ENCODE results near the gene C12orf42. TPM values are rescaled to one million over a fixed set of nuclear protein-coding genes. Genes with fewer than 3 reads are reported as not detected.

C12orf42 gene
- total and polyA plus RNA-seq, 2 of the 4 experiments (the other 2 are of a cell fraction), result not detected

DNA sequence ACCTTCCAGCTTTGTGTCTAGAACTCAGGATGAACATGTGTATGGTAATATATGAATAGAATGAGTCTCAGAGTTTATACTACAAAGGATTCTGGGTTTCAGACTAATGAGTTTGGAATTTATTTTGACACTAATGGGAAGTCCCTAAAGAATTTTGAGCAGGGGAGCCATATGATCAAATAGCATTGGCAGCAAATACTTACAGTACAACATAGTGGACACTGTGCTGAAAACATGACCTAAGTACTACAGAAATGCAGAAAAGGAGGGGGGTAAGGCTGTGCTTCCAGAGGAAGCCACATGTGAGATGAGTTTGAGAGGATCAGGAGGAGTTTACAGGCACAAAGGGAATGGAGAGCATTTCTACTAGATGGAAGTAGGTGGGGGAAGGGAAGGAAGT, 225.8 kb downstream of the C12orf42 start:
- dilution Hi-C loops (cut with HindIII; ENCODE audit: low sequenced_read_pairs, unreplicated experiment) (no loop called here), in situ Hi-C loops (cut with MboI; ENCODE audit: low sequenced_read_pairs) (no loop called here), intact Hi-C loops (cut with micrococcal nuclease) (no loop called here)
- no peak for TF ChIP-seq CTCF (conservative IDR thresholded peaks at IDR 0.05; ENCODE audit: low read depth, low read length)
- no peak for TF ChIP-seq USF2 (IDR thresholded peaks at IDR 0.05; ENCODE audit: low read depth, low read length)
- no peak for TF ChIP-seq SMC3 (IDR thresholded peaks at IDR 0.05; ENCODE audit: low read depth, low read length)
- TF ChIP-seq FOS (IDR thresholded peaks at IDR 0.05; ENCODE audit: low read depth, low read length), result no peak
- no peak for TF ChIP-seq MXI1 (IDR thresholded peaks at IDR 0.05; ENCODE audit: borderline replicate concordance, low read depth, low read length)
- no peak for TF ChIP-seq RFX5 (IDR thresholded peaks at IDR 0.05; ENCODE audit: low read depth, low read length)
- TF ChIP-seq POLR2A (IDR thresholded peaks at IDR 0.05; ENCODE audit: low read depth, low read length), result no peak
- POLR2A ChIA-PET (ENCODE audit: unreplicated experiment), result no interaction called here
- no peak overlapping the region for H2AK5ac ChIP-seq (ENCODE audit: low read depth, low read length)
- no peak overlapping the region for H3K56ac ChIP-seq (ENCODE audit: extremely low read depth, insufficient read depth, low read length)
- ATAC-seq (ENCODE audit: low read depth), result no peak
- H3K4ac ChIP-seq (ENCODE audit: low read depth, low read length), result no peak overlapping the region
- H2AK9ac ChIP-seq (replicated peaks; ENCODE audit: low read depth, low read length, poor library complexity), result no peak overlapping the region
- no peaks in the 10 kb centered on the region for H3K79me1 ChIP-seq (ENCODE audit: low read depth in 1 of 2, low read length in 2 of 2)
- no TSS peak for BruUV-seq (replicated peaks)
- no peaks in the 10 kb centered on the region for H4K20me1 ChIP-seq (ENCODE audit: insufficient read depth, low read length)
- H3K23ac ChIP-seq (ENCODE audit: low read depth, low read length), result no peak overlapping the region
- no peak overlapping the region for H3K4me2 ChIP-seq (ENCODE audit: low read depth, low read length)
- H3K4me3 ChIP-seq (ENCODE audit: insufficient read depth, low read depth, low read length), result no peak overlapping the region
- H2BK5ac ChIP-seq (ENCODE audit: low read depth, low read length, poor library complexity, severe bottlenecking), result no peak overlapping the region
- CTCF ChIA-PET, result no interaction called here
- H3K27ac ChIP-seq (ENCODE audit: insufficient read depth, low read length), result no peak overlapping the region
- H3K27me3 ChIP-seq (ENCODE audit: control insufficient read depth, insufficient read depth, low read length), result no peaks in the 10 kb centered on the region
- H3K18ac ChIP-seq (ENCODE audit: low read depth, low read length), result no peak overlapping the region
- no peak overlapping the region for H4K91ac ChIP-seq (ENCODE audit: insufficient read depth, low read depth, low read length)
- H3K36me3 ChIP-seq (ENCODE audit: control insufficient read depth, insufficient read depth, low read length), result no peaks in the 10 kb centered on the region
- H3K9me3 ChIP-seq (ENCODE audit: control insufficient read depth, insufficient read depth, low read length), result peaks cover 9% of the 10 kb centered on the region; the same call in 1 of the 2 replicates
- H2BK120ac ChIP-seq (ENCODE audit: low read depth, low read length), result no peak overlapping the region
- H3K4me1 ChIP-seq (ENCODE audit: control insufficient read depth, insufficient read depth, low read length), result no peaks in the 10 kb centered on the region
- no peak overlapping the region for H4K5ac ChIP-seq (ENCODE audit: low read depth, low read length)
- H4K8ac ChIP-seq (ENCODE audit: low read depth in 2 of 2, low read length in 2 of 2), result no peak overlapping the region
- H2BK20ac ChIP-seq (ENCODE audit: low read depth, low read length), result no peak overlapping the region
- no peak overlapping the region for H3K9ac ChIP-seq (ENCODE audit: low read depth, low read length)
- no peak overlapping the region for H2AFZ ChIP-seq (replicated peaks; ENCODE audit: low read length, poor library complexity)
- peak; percentile 1 for DNase-seq
- no peaks in the 10 kb centered on the region for H3K9me1 ChIP-seq (ENCODE audit: insufficient read depth, low read length)
- H2BK15ac ChIP-seq (ENCODE audit: low read depth, low read length), result no peak overlapping the region
- no peak overlapping the region for H3K14ac ChIP-seq (replicated peaks; ENCODE audit: low read depth, low read length)

All from IMR-90 (cell line).